ENCODE measurements around the gene PTAR1.
"Not testable (repeated sequence)": the region's sequence is repeated elsewhere in the genome, so short reads cannot be mapped to it uniquely, and the experiment has no call there.

Gene PTAR1, protein sequence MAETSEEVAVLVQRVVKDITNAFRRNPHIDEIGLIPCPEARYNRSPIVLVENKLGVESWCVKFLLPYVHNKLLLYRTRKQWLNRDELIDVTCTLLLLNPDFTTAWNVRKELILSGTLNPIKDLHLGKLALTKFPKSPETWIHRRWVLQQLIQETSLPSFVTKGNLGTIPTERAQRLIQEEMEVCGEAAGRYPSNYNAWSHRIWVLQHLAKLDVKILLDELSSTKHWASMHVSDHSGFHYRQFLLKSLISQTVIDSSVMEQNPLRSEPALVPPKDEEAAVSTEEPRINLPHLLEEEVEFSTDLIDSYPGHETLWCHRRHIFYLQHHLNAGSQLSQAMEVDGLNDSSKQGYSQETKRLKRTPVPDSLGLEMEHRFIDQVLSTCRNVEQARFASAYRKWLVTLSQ

DNA sequence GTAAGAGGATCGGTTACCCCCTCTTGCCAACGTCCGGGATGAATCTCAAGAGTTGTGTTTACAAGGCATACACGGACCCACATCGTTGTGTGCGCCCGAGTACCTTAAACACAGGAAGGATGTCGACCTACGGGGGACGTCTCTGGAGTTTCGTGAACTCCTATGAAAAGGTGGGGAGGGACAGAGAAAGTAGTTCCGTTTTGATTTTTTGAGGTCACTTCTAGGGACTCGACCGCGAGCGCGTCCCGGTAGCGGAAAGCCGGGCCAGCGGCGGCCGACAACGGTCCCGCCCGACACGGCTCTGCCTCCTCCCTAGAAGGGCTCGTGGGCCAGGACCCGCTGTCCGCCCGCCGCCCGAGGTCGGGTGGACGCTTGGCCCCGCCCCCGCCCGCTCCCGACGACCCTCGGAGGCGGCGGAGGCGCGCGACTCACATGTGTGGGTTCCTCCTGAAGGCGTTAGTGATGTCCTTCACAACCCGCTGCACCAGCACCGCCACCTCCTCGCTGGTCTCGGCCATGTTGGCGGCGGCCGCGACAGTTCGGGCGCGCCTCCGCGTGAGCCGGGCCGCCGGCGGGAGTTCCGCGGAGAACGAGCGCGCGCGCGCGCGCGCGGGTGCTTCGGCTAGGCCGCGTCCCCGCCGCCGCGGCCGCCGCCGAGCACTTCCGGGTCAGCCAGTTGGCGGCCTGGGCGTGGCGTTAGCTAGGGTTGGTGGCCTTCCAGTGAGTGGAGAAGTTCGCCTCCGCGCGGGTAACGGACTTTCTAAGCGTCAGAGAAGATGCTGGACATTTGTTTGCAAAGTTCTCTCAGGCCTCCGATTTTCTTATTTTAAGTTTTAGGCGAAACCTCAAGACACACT, at the start of gene PTAR1:
Gene PTAR1, minus strand, starts transcription at position 591 of the 857 bp plus-strand sequence. Its CDS starts 73 bp downstream, at position 518.
- no peak for FAIRE-seq

DNA sequence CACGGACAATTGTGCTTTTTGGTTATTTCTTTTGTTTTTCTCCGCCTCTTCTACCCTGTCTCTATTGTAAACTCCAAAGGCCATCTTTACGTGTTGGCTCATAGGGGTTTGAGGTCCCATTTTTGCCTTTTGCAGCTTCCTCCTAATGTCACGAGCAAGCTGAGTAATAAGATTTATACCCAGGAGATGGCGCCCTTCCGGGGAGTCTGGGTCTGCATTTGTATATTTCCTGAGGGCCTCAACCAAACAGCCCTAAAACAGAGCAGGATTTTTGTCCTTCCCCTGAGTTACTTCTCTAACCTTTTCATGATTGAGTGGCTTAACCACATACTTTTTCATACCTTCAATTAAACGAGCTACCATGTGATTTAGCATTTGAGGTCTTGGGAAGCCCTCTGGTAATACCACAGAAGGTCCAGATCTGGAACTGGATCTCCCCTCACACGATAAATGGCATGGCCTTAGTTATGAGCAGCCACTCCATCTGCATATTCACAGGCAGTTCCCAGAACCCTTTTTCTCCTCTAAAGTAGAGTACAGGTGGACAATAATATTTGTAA, 49.6 kb upstream of the PTAR1 start:
- no peak for FAIRE-seq

DNA sequence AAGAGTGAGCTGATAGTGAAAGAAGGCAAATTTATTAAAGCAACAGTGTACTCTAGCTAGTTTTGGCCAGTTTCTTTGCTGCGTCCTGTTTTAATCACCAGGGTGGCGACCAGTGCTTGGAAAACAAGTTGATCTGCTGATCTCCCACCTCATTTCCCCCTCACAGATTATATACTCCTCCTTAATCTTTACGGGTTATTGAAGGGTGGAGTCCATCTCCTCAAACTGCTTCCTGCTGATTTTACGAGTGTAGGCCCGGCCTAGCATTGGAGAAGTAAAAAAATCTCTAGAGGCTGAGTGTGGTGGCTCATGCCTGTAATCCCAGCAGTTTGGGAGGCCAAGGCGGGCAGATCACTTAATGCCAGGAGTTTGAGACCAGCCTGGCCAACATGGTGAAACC, 46.8 kb upstream of the PTAR1 start:
- FAIRE-seq = no peak

DNA sequence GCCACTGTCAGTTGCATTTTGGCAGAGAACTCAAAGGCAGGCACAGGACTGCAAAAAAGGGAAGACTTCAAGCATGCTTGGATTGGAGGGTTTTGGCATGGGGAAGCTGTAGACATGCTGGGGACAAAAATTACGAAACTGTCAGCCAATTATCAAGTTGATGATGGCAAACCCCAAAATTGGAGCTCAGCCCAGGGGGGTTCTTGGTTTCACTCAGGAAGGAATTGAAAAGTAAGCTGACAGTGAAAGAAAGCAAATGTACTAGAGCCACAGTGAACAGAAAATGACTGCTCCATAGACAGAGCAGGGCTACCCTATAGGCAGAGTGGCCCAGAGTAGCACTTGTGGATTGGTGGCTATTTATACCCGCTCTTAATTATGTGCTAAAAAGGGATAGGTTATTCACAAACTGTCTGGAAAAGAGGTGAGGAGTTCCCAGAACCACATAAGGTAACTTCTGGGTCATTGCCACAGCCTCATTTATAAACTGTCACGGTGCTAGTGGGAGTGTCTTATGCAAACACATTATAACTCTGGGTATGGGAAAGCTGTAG, 46.2 kb upstream of the PTAR1 start:
- no peak for FAIRE-seq

DNA sequence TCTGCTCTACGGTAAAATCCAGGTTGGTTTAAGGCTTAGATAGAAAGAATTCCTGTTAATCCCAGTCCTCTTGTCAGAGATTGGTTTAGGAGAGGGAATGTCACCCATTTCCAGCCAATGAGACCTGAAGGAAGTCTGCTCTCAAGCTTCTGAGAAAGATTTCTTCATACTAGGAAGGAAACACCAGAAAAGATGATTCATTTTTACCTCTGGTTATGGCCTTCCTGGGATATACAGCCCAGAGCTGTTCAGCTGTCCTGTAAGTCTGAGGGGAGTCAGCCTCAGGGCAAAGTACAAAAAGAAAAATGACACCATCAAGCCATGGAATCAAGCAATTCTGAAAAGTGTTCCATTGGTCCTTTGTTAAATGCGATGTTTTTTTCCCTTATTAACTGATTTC, 42.2 kb upstream of the PTAR1 start:
- FAIRE-seq = no peak

DNA sequence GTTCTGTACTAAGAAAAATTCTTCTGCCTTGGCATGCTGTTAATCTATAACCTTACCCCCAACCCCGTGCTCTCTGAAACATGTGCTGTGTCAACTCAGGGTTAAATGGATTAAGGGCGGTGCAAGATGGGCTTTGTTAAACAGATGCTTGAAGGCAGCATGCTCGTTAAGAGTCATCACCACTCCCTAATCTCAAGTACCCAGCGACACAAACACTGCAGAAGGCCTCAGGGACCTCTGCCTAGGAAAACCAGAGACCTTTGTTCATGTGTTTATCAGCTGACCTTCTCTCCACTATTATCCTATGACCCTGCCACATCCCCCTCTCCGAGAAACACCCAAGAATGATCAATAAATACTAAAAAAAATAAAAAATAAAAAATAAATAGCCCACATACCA, 40.2 kb upstream of the PTAR1 start:
- not testable (repeated sequence) for FAIRE-seq

DNA sequence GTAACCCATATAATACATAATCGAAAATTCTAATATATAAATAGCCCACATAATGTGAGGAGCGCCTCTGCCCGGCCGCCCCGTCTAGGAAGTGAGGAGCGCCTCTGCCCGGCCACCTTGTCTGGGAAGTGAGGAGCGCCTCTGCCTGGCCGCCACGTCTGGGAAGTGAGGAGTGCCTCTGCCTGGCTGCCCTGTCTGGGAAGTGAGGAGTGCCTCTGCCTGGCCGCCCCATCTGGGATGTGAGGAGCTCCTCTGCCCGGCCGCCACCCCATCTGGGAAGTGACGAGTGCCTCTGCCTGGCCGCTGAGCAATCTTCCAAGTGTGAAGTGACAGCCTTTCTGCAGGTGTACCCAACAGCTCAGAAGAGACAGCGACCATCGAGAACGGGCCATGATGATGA, 39.7 kb upstream of the PTAR1 start:
- not testable (repeated sequence) for FAIRE-seq

DNA sequence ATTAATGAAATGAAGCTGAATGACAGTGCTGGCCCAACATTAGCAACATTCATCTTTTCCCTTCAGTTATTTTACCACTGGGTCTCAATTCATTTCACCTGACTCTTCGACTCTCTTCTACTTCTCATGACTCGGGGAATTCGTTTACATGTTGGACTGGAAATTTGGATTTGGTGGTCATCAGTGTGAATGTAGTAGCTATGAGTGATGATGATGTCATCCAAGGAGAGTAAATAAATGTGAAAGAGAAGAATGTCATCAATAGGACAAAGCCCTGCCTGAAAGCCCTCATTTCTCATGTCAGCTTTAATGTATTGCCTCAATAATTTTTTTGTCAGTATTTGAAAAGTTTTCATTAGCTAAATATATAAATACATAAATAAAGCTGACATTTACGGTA, 38.9 kb upstream of the PTAR1 start:
- no peak for FAIRE-seq

DNA sequence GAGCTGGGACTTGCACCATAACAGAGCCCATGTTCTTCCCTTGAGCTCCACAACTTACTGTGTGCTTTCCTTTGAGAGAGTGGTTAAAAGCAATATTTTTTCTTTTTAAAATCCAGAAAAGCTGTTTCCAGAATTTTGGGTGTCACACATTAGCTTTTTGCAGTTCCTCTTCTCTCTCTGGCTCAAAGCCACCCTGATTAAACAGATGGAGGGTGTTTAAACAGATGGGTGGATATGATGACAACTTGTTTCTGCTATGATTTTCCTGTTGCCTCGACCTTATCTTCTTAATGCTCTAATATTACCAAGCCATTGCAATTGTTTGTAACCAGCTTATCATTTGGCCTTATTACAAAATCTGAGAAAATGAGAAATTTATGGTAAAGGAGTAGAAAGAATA, 37.9 kb upstream of the PTAR1 start:
- FAIRE-seq = no peak

DNA sequence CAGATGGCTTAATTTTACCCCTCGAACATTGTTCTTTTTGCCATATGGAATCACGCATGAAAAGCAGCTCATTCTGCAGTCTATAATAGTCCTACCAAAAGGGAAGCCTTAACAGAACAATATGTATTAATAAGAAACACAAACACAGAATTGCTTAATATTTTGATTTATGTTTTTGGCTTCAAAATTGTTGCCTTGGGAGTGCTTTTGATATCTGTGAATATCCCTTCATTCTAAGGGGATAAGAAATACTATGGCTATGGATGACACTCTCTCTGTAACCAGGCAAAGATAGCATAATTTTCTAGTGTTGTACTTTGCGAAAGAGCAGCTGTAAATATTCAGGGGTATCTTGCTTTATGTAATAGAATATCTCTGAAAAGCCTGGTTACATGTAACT, 34.5 kb upstream of the PTAR1 start:
- FAIRE-seq = no peak

DNA sequence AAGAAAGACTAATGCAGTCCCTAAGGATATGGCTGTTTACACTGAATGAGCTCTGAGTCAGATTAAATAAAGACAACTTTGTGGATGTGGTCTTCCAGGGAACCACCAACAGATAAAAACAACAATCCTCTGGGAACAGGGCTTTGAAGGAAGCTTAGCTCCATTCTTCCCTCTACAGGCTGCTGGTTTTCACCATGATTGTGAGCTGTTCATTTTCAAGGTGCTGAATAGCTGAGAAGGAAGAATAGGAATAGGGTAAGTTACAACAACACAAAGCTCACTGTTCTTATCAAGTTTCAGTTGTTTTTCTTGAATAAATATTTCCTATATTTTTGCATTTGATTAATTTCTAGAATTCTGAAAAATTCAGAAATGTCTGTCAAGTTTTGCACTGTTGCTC, 25.9 kb upstream of the PTAR1 start:
- FAIRE-seq = no peak

DNA sequence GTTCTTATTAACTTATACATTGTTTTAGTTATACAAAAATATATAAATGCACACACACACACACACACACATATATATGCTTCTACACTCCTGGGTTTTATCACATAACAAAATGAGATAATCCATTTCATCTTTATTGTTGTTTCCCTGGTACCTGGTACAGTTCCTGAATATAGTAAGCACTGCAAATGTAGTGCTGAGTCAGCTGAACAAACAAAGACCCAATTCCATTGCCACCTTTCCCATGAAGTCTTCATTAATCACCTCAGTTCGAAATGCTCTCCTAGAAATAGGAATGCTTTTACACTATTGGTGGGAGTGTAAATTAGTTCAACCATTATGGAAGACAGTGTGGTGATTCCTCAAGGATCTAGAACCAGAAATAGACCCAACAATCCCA, 13.4 kb upstream of the PTAR1 start:
- FAIRE-seq = no peak

DNA sequence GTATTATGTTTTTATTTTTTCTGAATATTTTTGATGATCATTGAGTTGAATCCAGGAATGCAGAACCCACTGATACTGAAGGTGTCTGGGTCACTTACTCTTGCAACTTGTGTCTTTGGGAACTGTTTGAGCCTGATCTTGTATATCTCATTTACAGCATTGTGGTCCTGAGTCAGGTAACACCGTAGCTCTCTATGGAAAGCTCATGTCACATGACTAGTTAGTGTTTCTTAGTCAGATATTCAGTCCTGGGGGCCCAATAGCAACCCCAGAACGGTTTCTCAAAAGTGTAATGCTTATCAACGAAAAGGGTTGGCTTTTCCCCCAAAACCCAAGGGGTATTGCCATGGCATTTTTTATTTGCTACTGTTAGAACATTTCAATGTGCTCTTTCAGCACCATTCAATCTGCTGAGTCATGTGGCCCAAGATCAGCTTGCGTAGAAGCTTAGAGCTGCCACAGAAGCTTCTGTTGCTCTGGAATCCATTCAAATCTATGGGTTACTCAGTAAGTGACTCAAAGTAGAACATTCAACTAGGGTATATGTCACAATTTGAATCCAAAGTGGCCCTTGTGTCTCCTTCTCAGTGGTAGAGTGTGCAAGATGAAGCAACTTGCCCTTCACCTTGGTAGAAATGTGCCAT, 12.1 kb upstream of the PTAR1 start:
- FAIRE-seq = no peak

DNA sequence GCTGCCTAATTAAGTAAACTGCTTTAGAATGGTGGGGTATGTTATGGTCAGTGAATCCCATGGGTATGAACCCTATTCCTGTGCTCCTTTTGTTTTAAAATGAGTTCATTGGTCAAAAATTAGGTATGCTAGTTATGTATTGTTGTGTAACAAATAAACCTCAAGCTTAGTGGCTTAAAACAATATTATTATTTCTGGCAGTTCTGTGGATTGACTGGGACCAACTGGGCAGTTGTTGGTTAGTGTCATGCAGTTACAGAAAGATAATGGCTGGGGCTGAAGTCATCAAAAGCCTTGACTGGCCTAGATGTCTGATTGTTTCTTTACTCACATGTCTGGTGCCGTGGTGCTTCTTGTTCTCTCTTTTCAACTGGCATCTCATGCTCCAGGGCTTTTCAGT, 8.9 kb upstream of the PTAR1 start:
- no peak for FAIRE-seq

DNA sequence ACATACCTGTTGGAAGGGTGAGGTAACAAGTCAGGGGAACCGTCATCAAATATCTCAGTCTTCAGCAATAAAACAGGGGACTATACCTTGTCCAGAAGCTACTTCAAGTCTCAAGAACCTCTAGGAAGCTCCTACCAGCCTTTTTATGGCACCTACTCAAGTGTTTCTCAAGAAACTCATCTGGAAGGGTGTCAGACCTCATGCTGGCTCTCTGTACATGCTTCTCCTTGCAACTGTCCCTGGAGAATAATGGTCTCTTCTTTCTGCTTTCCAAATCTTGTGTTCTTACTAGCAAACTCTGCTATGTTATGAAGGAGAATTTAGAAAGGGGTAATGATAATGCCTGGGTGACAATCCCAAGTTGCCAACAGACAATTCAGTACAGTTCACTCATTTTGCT, 8.3 kb upstream of the PTAR1 start:
- no peak for FAIRE-seq

DNA sequence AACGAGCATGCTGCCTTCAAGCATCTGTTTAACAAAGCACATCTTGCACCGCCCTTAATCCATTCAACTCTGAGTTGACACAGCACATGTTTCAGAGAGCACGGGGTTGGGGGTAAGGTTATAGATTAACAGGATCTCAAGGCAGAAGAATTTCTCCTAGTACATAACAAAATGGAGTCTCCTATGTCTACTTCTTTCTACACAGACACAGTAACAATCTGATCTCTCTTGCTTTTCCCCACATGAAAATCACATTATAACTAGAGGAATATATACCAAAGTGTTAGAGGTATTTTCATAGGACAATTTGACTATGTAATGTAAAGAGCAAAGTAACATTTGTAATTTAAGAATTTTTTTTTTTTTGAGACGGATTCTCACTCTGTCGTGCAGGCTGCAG, 4.1 kb upstream of the PTAR1 start:
- not testable (repeated sequence) for FAIRE-seq

DNA sequence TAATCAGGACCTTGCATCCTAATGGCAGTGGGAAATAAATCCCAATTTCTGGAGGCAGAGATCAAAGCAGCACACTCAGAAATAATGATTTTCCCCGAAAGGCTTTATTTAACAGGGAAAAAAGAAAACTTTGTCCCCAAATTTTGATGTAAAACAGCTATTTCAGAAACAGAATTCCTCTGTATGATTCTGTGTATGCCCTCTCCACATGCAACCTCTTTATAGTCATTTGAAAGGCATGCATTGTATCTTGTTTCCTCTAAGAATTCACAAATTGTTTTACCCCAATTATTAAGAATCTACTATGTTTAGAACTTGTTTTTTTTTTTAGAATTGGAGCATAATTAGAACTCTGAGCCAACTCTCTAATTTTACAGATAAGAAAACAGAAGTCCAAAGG, 2.7 kb upstream of the PTAR1 start:
- no peak for FAIRE-seq

DNA sequence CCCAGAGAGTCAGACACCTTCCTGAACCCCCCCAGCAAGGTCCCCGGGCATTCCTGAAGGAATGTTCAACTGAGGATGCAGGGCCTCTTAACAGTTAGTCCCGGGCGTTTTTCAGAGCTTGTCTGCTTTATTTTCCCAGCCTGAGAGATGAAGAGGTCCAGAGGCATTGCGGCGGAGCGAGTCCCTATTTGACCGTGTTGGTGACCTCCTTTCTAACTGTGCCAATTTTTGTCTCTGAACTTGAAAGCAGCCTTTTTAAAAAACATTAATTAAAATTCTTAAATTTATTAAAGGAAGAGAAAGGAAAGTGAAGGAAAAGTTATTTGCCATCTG, 433 bp upstream of the PTAR1 start:
- FAIRE-seq = peak; percentile 66

DNA sequence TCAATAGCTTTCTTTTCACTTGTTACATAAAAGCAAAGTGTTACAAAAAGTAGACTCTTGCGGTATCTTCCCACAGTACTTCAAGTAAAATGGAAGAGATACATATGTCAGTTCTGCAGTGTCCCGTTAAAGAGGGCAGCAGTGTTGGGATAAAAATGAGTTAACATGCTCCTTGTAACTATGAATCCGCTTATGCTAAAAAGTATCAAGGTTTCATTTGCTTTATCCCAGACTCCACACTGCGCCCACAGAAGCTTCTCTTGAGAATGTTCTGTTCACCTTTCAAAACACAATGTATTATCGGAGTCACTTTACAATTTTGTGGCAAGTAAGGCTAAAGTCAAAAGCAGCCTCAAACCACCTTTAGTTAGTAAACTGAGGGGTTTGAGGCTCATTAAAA, 790 bp downstream of the PTAR1 start:
- FAIRE-seq = no peak

DNA sequence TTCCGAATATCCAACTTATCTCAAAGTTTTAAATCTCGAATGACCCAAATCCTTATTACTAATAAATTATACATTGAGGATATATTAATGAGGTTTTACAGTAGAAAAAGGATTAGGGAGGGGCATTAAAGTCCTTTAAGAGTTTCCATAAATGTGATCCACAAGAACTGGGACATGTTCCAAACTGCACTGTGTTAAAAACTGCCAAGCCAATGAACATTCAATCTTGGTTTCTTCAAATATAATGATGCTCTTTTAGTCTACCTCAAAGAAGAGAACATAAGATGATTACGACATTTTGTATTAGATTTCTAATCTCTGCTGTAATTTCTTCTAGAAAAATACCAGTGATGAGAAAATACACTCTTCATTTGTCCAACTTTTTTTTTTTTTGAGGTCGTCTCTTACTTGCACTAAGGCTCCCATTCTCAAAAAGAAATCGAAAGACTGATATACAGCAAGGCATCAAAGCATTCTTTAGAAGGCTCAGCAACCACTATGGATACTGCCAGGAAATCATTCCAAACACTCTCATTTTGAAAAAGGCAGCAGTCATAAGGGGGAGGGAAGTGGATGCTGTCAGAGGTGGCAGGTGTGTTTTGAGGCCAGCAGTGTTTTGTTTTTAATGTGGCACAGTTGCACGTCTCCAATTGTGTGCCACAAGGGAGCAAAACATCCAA, 1.7 kb downstream of the PTAR1 start:
- FAIRE-seq = peak; percentile 40

DNA sequence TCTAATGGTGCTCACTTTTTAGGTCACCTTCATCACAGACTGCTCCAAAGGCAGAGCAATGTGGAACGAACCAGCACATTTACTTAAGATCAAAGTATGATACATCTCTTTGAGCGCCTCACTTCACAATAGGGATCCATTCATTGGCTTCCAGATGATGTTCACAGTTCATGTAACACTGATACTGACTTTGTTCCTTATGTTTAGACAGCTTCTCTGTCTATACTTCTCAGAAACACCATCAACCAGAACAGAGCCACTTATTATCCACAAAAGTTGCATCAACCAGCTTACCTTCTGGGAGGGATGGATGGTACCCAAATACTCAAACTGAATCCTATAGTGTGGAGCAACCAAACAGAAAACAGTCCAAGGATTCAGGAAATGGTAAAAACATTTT, 4.6 kb downstream of the PTAR1 start:
- FAIRE-seq = no peak

DNA sequence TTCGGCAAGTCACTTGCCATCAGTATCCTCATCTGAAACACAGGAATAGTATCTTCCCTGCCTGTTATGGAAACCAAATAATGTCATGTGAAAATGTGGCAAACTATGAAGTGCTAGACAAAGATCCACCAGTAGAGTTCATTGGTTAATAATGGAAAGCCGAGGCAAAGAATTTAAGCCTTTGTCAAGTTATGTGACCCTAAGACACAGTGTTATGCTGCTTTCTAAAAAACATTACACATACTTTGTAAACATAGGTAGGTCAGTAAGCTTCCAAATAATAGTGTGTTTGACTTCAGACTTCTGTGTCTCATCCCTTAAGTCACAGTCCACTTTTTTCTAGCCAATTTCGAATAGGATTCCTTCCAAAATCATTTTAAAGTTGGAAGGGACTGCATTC, 6.0 kb downstream of the PTAR1 start:
- FAIRE-seq = no peak

DNA sequence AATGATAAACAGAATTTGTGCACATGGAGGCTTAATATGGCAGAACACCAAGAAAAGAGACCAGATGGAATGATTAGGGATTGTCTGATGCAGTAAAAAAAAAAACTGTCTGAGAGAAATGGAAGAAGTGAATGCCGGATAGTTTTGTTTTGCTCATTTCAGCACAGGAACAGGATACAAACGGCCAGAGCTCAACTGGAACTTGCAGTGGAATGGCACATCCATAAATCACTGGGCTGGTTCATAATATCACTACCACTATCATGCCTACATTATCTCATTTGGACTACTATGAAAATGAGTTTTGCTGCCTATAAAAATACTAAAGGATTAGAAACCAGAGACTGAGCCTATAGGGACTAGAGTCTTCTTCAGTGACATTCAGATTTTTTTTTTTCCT, 9.7 kb downstream of the PTAR1 start:
- FAIRE-seq = no peak
